OCI-LY3 (cell line): ENCODE results near the gene KCTD14.

Experiments
- EZH2phosphoT487 ChIP-seq: fragments of 200-600 bp; shearing (Covaris generic); IDR thresholded peaks from 2 replicates; pipeline ENCODE4 v1.6.1; 2018; ENCODE audit warnings: antibody characterized with exemption, mixed run types, low read depth
- TF ChIP-seq, protein P1 (sequence below): fragments of 200-600, 300-600 bp; sonication (generic); IDR thresholded peaks from 2 replicates; pipeline ENCODE4 v1.5.1; 2014; ENCODE audit warnings: antibody characterized with exemption, low read length, low read depth

DNA sequence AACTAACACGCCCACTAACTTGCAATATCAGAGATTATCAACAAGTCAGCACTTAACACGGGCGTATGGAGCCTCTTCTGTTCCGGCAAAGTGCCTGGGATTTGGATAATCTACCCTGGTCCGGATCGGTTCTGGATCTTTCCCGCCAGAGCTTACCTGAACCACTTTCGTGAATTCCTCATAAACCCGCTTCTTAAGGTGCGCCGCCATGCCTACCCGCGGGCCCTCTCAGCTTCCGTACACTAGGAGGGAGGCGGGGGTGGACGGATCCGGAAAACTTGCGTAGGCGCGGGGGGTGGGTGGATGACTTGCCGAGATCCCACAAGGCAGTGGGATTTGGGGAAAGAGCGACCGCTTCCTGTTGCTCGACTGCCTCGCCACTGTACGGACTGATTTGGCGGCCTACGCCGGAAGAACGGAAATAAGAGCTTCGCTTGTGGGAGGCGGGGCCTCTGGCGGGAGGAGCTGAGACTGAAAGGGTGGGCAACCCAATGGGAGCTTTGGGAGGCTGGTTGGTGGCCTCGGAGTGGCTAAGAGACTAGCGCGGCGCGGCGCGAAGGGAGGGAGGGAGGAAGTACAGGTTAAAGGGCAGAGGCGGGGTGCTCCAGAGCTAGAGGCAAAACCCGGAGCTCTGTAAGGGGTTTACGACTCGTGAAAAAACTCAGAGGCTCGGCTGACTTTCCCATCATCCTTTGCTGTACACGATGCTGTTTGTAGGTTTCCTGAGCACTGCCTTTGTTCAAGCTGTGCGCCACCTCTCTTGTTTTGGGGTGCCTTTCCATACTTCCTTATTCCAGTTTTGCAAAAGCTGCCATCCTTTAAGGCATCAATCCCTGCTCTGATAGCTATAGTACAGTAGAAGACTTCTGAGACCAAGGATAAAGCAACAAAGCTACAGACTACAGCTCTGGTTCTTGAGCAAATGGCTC, 28.4 kb downstream of the KCTD14 start, which contains the start of gene INTS4:
- TF ChIP-seq, protein P1, sequence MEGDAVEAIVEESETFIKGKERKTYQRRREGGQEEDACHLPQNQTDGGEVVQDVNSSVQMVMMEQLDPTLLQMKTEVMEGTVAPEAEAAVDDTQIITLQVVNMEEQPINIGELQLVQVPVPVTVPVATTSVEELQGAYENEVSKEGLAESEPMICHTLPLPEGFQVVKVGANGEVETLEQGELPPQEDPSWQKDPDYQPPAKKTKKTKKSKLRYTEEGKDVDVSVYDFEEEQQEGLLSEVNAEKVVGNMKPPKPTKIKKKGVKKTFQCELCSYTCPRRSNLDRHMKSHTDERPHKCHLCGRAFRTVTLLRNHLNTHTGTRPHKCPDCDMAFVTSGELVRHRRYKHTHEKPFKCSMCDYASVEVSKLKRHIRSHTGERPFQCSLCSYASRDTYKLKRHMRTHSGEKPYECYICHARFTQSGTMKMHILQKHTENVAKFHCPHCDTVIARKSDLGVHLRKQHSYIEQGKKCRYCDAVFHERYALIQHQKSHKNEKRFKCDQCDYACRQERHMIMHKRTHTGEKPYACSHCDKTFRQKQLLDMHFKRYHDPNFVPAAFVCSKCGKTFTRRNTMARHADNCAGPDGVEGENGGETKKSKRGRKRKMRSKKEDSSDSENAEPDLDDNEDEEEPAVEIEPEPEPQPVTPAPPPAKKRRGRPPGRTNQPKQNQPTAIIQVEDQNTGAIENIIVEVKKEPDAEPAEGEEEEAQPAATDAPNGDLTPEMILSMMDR, result peak; percentile 8; the same call in 1 of the 2 replicates
- TF ChIP-seq EZH2phosphoT487, result no peak
